ENCODE data around the gene TRIM63.

- no peak for TF ChIP-seq CTCF (conservative IDR thresholded peaks at IDR 0.05; ENCODE audit: low read depth, low read length)
- no peak for TF ChIP-seq EZH2 (IDR thresholded peaks at IDR 0.05; ENCODE audit: low read length, unreplicated experiment)
Observed at GRCh38 chr1:26005434-26006105, 61.9 kb downstream of the TRIM63 start.

Data from PC-3 (cell line).